Calu3 (cell line): Measurements from ENCODE around the gene C16orf87. TPM values are rescaled to one million over a fixed set of nuclear protein-coding genes. Genes with fewer than 3 reads are reported as not detected.

ENCODE experiments used
- BruUV-seq: library from RNA; stranded (reverse); fragments of 400-500 nt; replicated peaks from 2 replicates; lab custom pipeline; 2021; lab: Mats Ljungman, UMichigan
- CTCF ChIA-PET: fragments of 300-600 bp; sonication (Branson Sonifier 250); formaldehyde crosslinking; loops from one replicate; lab custom pipeline; 2022; ENCODE audit warnings: antibody characterized with exemption; lab: Charles Lee
- DNase-seq: peaks from one replicate; pipeline ENCODE4 v3.0.0; 2022
- H3K27ac Mint-ChIP-seq: one replicate; pipeline ENCODE4 v1.8.0; 2022; ENCODE audit warnings: mixed read lengths; ENCODE audit not compliant: unreplicated experiment
- H3K27me3 Mint-ChIP-seq: one replicate; pipeline ENCODE4 v1.8.0; 2022; ENCODE audit warnings: mixed read lengths; ENCODE audit not compliant: unreplicated experiment
- H3K36me3 Mint-ChIP-seq: one replicate; pipeline ENCODE4 v1.8.0; 2022; ENCODE audit warnings: mild to moderate bottlenecking, moderate library complexity, mixed read lengths; ENCODE audit not compliant: insufficient read depth, unreplicated experiment
- H3K4me1 Mint-ChIP-seq: one replicate; pipeline ENCODE4 v1.8.0; 2022; ENCODE audit warnings: mild to moderate bottlenecking, low read depth, mixed read lengths; ENCODE audit not compliant: unreplicated experiment
- H3K4me3 Mint-ChIP-seq: one replicate; pipeline ENCODE4 v1.8.0; 2022; ENCODE audit warnings: mild to moderate bottlenecking, low read depth, moderate library complexity, mixed read lengths; ENCODE audit not compliant: unreplicated experiment
- H3K9me3 Mint-ChIP-seq: one replicate; pipeline ENCODE4 v1.8.0; 2022; ENCODE audit warnings: low read depth, mixed read lengths; ENCODE audit not compliant: unreplicated experiment
- intact Hi-C: fragments of 100-400 bp; cut with micrococcal nuclease; formaldehyde crosslinking; loops from one replicate; pipeline ENCODE4 v1.10.0; 2022; ENCODE audit not compliant: unreplicated experiment
- total RNA-seq: library from RNA; stranded (reverse); gene quantifications from 2 replicates; pipeline ENCODE4 v1.2.3, GENCODE V29; 2022
- TF ChIP-seq, protein P1 (sequence below): fragments of 200-600 bp; IDR thresholded peaks from one replicate; pipeline ENCODE4 v1.8.0; 2022; ENCODE audit warnings: antibody characterized with exemption; ENCODE audit not compliant: unreplicated experiment

The C16orf87 gene
- total RNA-seq, 1 experiment from 2014 or later, result 11.6 TPM

DNA sequence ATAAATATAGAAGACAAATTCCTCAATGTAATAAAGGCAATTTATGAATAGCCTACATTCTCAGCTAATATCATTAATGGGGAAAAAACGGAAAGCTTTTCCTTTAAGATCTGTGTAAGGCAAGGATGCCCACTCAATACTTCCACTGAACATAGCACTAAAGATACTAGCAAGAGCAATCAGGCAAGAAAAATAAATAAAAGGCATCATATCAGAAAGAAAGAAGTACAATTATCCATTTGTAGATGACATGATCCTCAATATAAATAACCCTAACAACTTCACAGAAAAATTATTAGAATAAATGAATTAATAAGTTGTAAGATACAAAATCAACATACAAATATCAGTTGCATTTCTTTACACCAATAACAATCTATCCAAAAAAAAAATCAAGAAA, 37.1 kb downstream of the C16orf87 start:
- Mint-ChIP-seq H3K4me1 (peaks cover 17% of the 10 kb centered on the region), H3K27me3 (no peaks in the 10 kb centered on the region), H3K27ac (no peak overlapping the region), H3K36me3 (peaks cover 13% of the 10 kb centered on the region), H3K4me3 (no peak overlapping the region), H3K9me3 (peaks cover 11% of the 10 kb centered on the region)
- no TSS peak for BruUV-seq
- TF ChIP-seq, protein P1, sequence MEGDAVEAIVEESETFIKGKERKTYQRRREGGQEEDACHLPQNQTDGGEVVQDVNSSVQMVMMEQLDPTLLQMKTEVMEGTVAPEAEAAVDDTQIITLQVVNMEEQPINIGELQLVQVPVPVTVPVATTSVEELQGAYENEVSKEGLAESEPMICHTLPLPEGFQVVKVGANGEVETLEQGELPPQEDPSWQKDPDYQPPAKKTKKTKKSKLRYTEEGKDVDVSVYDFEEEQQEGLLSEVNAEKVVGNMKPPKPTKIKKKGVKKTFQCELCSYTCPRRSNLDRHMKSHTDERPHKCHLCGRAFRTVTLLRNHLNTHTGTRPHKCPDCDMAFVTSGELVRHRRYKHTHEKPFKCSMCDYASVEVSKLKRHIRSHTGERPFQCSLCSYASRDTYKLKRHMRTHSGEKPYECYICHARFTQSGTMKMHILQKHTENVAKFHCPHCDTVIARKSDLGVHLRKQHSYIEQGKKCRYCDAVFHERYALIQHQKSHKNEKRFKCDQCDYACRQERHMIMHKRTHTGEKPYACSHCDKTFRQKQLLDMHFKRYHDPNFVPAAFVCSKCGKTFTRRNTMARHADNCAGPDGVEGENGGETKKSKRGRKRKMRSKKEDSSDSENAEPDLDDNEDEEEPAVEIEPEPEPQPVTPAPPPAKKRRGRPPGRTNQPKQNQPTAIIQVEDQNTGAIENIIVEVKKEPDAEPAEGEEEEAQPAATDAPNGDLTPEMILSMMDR, result no peak
- DNase-seq, result no peak
- CTCF ChIA-PET, result interaction anchor here (0.5 kb wide), 1 partner anchor 171 kb away, joined by 5 read pairs; no protein-coding TSS in a partner anchor
- intact Hi-C loops, result no loop called here

DNA sequence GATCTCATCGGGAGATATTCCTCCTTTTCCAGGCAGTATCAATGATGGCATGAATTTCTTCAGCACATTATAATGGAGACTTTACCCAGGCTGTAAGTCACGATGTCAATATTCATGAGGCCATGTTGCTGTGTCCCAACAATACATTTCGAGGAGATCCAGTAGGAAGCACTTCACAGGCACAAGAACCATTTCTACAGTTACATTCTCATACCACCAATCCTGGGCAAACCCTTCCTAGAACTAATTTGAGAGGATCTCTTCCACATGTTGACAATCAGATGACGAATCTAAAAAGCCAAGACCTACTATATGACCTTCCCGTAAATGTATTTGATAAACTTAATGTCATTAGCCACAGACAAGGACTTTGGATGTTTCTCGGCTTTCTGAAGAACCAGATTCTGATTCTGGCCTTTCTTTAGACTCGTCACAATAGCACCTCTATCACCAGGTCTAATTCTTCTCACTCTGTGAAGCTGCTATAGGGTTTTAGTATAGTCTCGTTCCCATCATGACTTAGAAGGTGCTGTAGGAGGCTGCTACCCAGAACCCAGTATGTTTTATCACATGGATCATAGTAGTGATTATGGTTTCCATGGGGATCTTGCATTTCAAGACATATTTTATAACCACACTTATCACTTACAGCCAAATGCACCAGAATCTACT, 40.2 kb downstream of the C16orf87 start:
- TF ChIP-seq, protein P1, result no peak
- H3K36me3 Mint-ChIP-seq, result peaks cover 13% of the 10 kb centered on the region
- no peak for DNase-seq
- H3K27ac Mint-ChIP-seq, result no peak overlapping the region
- peak overlapping the region; percentile 89 for H3K4me3 Mint-ChIP-seq
- H3K4me1 Mint-ChIP-seq, result peaks cover 26% of the 10 kb centered on the region
- peaks cover 16% of the 10 kb centered on the region for H3K9me3 Mint-ChIP-seq
- intact Hi-C loops, result no loop called here
- no peaks in the 10 kb centered on the region for H3K27me3 Mint-ChIP-seq
- BruUV-seq, result no TSS peak
- CTCF ChIA-PET, result no interaction called here

DNA sequence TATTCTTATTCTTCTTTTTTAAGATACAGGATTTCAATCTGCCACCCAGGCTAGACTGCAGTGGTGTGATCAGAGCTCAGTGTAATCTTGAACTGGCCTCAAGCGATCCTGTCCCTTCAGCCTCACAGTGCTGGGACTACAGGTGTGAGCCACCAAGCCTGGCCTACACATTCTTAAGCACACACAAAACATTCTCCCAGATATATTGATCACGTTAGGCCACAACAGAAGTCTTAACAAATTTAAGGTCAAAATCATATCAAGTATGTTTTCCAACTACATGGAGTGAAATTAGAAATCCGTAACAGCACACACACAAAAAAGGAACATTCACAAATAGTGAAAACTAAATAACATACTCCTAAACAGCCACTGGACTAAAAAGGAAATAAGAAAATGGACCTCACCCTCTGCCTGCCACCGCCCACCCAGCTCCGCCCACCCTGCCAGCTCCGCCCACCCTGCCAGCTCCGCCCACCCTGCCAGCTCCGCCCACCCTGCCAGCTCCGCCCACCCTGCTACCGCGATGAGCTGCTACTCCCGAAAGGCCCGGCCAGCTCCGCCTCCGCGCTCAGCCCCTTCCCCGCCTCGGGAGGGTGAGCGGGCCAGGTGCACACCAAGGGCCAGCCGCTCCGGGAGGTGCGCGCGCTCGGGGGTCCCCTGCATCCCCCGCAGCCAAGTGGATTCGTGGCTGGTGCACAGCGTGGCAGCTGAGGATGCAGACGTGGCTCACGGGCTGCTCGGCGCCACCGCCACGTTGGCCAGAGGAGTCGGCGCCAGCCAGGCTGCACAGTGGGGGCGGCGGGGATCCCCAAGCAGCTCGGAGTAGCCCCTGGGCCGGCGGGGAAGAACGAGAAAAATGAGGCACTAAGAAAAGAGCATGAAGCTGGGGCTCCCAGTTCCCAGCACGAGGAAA, 41.2 kb downstream of the C16orf87 start:
- H3K27me3 Mint-ChIP-seq, result no peaks in the 10 kb centered on the region
- peak overlapping the region; percentile 41 for H3K27ac Mint-ChIP-seq
- intact Hi-C loops, result no loop called here
- TF ChIP-seq, protein P1, result no peak
- peak overlapping the region; percentile 89 for H3K4me3 Mint-ChIP-seq
- no TSS peak for BruUV-seq
- H3K4me1 Mint-ChIP-seq, result peaks cover 26% of the 10 kb centered on the region
- DNase-seq, result peak; percentile 84
- peaks cover 13% of the 10 kb centered on the region for H3K36me3 Mint-ChIP-seq
- peaks cover 14% of the 10 kb centered on the region for H3K9me3 Mint-ChIP-seq
- CTCF ChIA-PET, result interaction anchor here (0.5 to 0.9 kb wide), 4 partner anchors 10 to 99 kb away, joined by 3 to 4 read pairs (median 4); no protein-coding TSS in a partner anchor

DNA sequence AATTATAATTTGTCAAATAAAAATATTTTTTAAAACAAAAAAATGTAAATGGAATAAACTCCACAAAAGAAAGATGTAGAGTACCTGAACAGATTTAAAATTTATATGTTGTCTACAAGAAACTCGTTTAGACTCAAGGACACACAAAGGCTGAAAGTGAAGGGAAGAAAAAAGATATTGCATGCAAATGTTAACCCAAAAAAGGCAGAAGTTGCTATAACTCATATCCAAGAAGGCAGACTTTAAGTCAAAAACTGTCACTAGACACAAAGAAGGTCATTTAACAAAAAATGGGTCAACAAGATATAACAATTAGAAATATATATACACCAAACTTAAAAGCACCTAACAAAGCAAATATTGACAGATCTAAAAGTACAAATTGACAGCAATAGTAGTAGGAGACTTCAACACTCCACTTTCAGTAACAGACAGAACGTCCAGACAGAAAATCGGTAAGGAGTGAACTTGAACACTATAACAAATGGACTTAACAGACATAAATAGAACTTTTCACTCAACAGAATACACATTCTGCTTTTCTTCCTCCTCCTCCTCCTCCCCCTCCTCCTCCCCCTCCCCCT, 42.0 kb downstream of the C16orf87 start:
- BruUV-seq, result TSS peak; percentile 51
- Mint-ChIP-seq H3K36me3 (peaks cover 13% of the 10 kb centered on the region), H3K4me1 (peaks cover 26% of the 10 kb centered on the region), H3K9me3 (peaks cover 9% of the 10 kb centered on the region), H3K27me3 (no peaks in the 10 kb centered on the region), H3K27ac (no peak overlapping the region), H3K4me3 (peak overlapping the region; percentile 89)
- no peak for DNase-seq
- TF ChIP-seq, protein P1, result no peak
- CTCF ChIA-PET, result interaction anchor here (0.6 kb wide), 1 partner anchor 66 kb away, joined by 4 read pairs; no protein-coding TSS in a partner anchor
- intact Hi-C loops, result no loop called here
